Activated B cell treated with CpG ODN at 0.5 μM for 24 hours (primary cell): ENCODE data around the gene FAM32A. TPM values are rescaled to one million over a fixed set of nuclear protein-coding genes. Genes with fewer than 3 reads are reported as not detected.

Experiments used
- ATAC-seq: fragments of 200-7000 bp; cut with Tn5 transposase; one replicate; pipeline ENCODE4 v1.10.0; 2021; ENCODE audit warnings: low read depth, mild to moderate bottlenecking, moderate library complexity
- CTCF ChIA-PET: fragments of 350-600 bp; sonication (Branson Sonifier 250); formaldehyde crosslinking; loops from one replicate; lab custom pipeline; 2021; ENCODE audit warnings: antibody characterized with exemption; lab: Charles Lee
- POLR2A ChIA-PET: fragments of 350-600 bp; sonication (Branson Sonifier 250); formaldehyde crosslinking; loops from one replicate; lab custom pipeline; 2021; ENCODE audit warnings: antibody characterized with exemption; lab: Charles Lee
- DNase-seq: peaks from one replicate; pipeline ENCODE4 v3.0.0; 2022
- H3K27ac Mint-ChIP-seq: one replicate; pipeline ENCODE4 v1.8.0; 2020; ENCODE audit warnings: mixed read lengths
- H3K27me3 Mint-ChIP-seq: one replicate; pipeline ENCODE4 v1.8.0; 2021; ENCODE audit warnings: mixed read lengths
- H3K36me3 Mint-ChIP-seq: one replicate; pipeline ENCODE4 v1.8.0; 2021; ENCODE audit warnings: low read depth, mixed read lengths
- H3K4me1 Mint-ChIP-seq: one replicate; pipeline ENCODE4 v1.8.0; 2021; ENCODE audit warnings: mixed read lengths
- H3K4me3 Mint-ChIP-seq: one replicate; pipeline ENCODE4 v1.8.0; 2020; ENCODE audit warnings: mild to moderate bottlenecking, mixed read lengths
- H3K9me3 Mint-ChIP-seq: one replicate; pipeline ENCODE4 v1.8.0; 2020; ENCODE audit warnings: mixed read lengths
- CTCF ChIP-seq: fragments of 200-600 bp; IDR thresholded peaks from one replicate; pipeline ENCODE4 v1.8.0; 2022; ENCODE audit warnings: antibody characterized with exemption, mild to moderate bottlenecking
- intact Hi-C: fragments of 100-400 bp; cut with micrococcal nuclease; formaldehyde crosslinking; loops from one replicate; pipeline ENCODE4 v1.15.1; 2024
- total RNA-seq: library from RNA; stranded (reverse); gene quantifications from 2 replicates; pipeline ENCODE4 v1.2.3, GENCODE V29; 2022

The FAM32A gene
- total RNA-seq, 1 donor from 2014 or later: 52.2 TPM

DNA sequence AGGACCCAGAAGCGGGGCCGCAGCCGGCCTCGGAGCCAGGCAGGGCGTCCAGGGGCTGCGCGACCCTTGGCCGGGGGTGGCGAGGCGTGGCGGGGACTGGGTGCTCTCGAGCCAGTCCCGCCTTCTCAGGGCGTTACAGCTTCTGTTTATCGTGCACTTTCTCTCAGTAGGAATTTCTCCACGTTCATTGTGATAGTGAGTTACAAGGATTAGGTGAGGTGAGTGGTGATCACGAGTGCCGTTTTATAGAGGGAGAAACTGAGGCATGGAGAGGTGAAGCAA lies 13.1 kb downstream of the FAM32A start:
- DNase-seq (no peak), ATAC-seq (no peak)
- Mint-ChIP-seq H3K4me3 (peak overlapping the region; percentile 83), H3K4me1 (peaks cover 44% of the 10 kb centered on the region), H3K27ac (no peak overlapping the region), H3K9me3 (no peaks in the 10 kb centered on the region), H3K36me3 (peaks cover 37% of the 10 kb centered on the region), H3K27me3 (no peaks in the 10 kb centered on the region)
- no peak for TF ChIP-seq CTCF
- ChIA-PET POLR2A (interaction anchor here (0.6 to 1.5 kb wide), 13 partner anchors 10 to 1569 kb away, joined by 3 to 25 read pairs (median 4); partner anchors contain the start of genes FAM32A, HSH2D, KLF2 and RAB8A), CTCF (interaction anchor here (1.4 to 1.9 kb wide), 3 partner anchors 12 to 156 kb away, joined by 3 to 5 read pairs (median 4); no protein-coding TSS in a partner anchor)
- intact Hi-C loops: loop anchor here (5.0 kb wide), 1 partner anchor 124 kb away; the partner anchor contains the start of gene KLF2

DNA sequence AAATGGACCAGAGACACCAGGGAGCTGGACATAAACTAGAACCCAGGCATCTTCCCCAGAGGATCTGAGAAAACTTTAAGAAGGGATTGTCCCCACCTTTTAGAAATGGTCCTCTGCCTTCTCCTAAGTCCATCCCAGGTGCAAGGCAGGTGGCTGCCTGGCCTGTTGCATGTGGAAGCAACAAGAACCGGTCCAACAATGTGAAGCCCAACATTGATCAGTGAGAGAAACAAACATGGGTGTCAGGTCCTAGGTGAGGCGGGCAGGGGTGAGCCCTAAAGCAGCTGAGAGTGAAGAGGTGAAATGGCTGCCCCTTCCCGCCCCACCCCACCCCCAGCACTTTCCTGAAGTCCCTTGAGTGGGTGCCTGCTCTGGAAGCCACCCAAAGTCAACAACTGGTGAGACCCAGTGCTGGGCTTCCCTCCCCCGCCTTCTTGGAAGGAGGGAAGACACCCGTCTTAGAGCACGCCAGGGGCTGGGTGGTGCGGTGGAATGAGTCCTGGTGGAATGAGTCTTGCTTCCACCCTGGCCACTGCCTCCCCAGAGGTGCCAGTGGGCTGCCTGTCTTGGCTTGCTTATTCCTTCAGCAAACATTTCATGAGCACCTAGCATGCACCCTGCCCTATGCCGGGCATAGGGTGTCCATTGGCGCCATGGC lies 14.2 kb downstream of the FAM32A start:
- intact Hi-C loops: loop anchor here (5.0 kb wide), 1 partner anchor 123 kb away; the partner anchor contains the start of gene KLF2
- no peaks in the 10 kb centered on the region for H3K9me3 Mint-ChIP-seq
- POLR2A ChIA-PET: interaction anchor here (0.5 to 1.4 kb wide), 3 partner anchors 10 to 363 kb away, joined by 3 to 4 read pairs (median 3); partner anchors contain the start of gene FAM32A
- no peak for ATAC-seq
- no peaks in the 10 kb centered on the region for H3K27me3 Mint-ChIP-seq
- peaks cover 43% of the 10 kb centered on the region for H3K36me3 Mint-ChIP-seq
- CTCF ChIA-PET: no interaction called here
- H3K27ac Mint-ChIP-seq: peak overlapping the region; percentile 37
- peaks cover 50% of the 10 kb centered on the region for H3K4me1 Mint-ChIP-seq
- H3K4me3 Mint-ChIP-seq: peak overlapping the region; percentile 83
- no peak for DNase-seq
- no peak for TF ChIP-seq CTCF

- POLR2A ChIA-PET: interaction anchor here (0.5 kb wide), 1 partner anchor 11 kb away, joined by 3 read pairs; no protein-coding TSS in a partner anchor
- H3K4me1 Mint-ChIP-seq: peaks cover 50% of the 10 kb centered on the region
Observed at GRCh38 chr19:16200038-16201010, 15.1 kb downstream of the FAM32A start.

GRCh38 chr19:16201011-16201391 lies 15.8 kb downstream of the FAM32A start:
- Mint-ChIP-seq H3K27ac (peak overlapping the region; percentile 5), H3K4me3 (no peak overlapping the region), H3K27me3 (no peaks in the 10 kb centered on the region), H3K36me3 (peaks cover 52% of the 10 kb centered on the region), H3K4me1 (peaks cover 50% of the 10 kb centered on the region), H3K9me3 (no peaks in the 10 kb centered on the region)
- DNase-seq (no peak), ATAC-seq (no peak)
- intact Hi-C loops: no loop called here
- TF ChIP-seq CTCF: no peak
- ChIA-PET CTCF (no interaction called here), POLR2A (interaction anchor here (0.6 kb wide), 3 partner anchors 142 to 228 kb away, joined by 4 to 7 read pairs (median 4); no protein-coding TSS in a partner anchor)

More at GRCh38 chr19:16200038-16201010, 15.1 kb downstream of the FAM32A start:
- Mint-ChIP-seq H3K36me3 (peaks cover 50% of the 10 kb centered on the region), H3K4me3 (no peak overlapping the region), H3K9me3 (no peaks in the 10 kb centered on the region), H3K27ac (peak overlapping the region; percentile 5), H3K27me3 (no peaks in the 10 kb centered on the region)
- ATAC-seq (no peak), DNase-seq (no peak)
- TF ChIP-seq CTCF: no peak
- intact Hi-C loops: no loop called here
- CTCF ChIA-PET: no interaction called here
